ENCODE measurements around the gene PRKCB.
A peak's percentile ranks its signal among the peaks of the same experiment; 100 is the strongest.

Gene PRKCB

DNA sequence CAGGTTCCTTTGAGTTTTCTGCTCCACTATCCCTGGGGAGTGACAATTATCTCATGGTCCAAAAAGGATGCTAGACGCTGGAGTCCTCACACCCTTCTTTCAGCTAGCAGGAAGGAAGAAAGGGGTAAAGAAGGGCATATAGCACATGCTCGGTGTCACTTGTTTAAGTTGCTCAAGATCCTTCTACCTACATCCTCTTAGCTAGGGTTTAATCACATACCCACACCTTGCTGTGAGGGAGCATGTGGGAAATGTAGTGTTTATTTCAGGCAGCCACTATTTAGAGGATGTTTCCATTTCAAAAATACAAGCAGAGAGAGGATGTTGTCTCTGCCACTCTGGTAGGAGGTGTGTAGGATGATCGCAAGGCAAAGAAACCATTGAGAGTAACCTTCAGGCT is 4.5 kb downstream of the PRKCB start:
- ChIA-PET POLR2A (no interaction called here), CTCF (no interaction called here)
- no peaks in the 10 kb centered on the region; the same call in 1 of the 2 replicates for H3K4me1 ChIP-seq (ENCODE audit: control insufficient read depth, insufficient read depth, low read length)
- TF ChIP-seq ZNF768 (tag by site-specific recombination; IDR thresholded peaks at IDR 0.05) (no peak), ZBTB20 (tag by site-specific recombination; IDR thresholded peaks at IDR 0.05) (no peak; the same call in 1 of the 2 replicates), BCL11A (tag by site-specific recombination; IDR thresholded peaks at IDR 0.05; ENCODE audit: low read depth) (no peak), EGR2 (tag by site-specific recombination; IDR thresholded peaks at IDR 0.05; ENCODE audit: low read depth) (peak; percentile 30; the same call in 1 of the 2 replicates), ZNF416 (tag by site-specific recombination; IDR thresholded peaks at IDR 0.05) (no peak), PRDM1 (tag by site-specific recombination; IDR thresholded peaks at IDR 0.05) (no peak)
- no peaks in the 10 kb centered on the region for H3K9me3 ChIP-seq (ENCODE audit: control insufficient read depth, insufficient read depth, low read depth, low read length)
- no peak overlapping the region for H3K27ac ChIP-seq (ENCODE audit: extremely low read depth, low read depth, low read length)
- no peaks in the 10 kb centered on the region for H3K36me3 ChIP-seq (ENCODE audit: control insufficient read depth in 2 of 2, insufficient read depth in 1 of 2, low read length in 2 of 2)
- no peak overlapping the region for H3K4me3 ChIP-seq (ENCODE audit: low read depth, low read length)

GRCh38 chr16:23842137-23842600 is 6.4 kb downstream of the PRKCB start:
- POLR2A ChIA-PET: no interaction called here
- H3K9me3 ChIP-seq (ENCODE audit: control insufficient read depth, insufficient read depth, low read depth, low read length): no peaks in the 10 kb centered on the region
- no peaks in the 10 kb centered on the region; the same call in 1 of the 2 replicates for H3K4me1 ChIP-seq (ENCODE audit: control insufficient read depth, insufficient read depth, low read length)
- no peak for TF ChIP-seq ZNF837 (tag by site-specific recombination; IDR thresholded peaks at IDR 0.05)
- no peak for TF ChIP-seq ZBTB48 (tag by site-specific recombination; IDR thresholded peaks at IDR 0.05)
- no peak for TF ChIP-seq GLIS2 (tag by site-specific recombination; IDR thresholded peaks at IDR 0.05)
- TF ChIP-seq ZNF138 (tag by site-specific recombination; IDR thresholded peaks at IDR 0.05; ENCODE audit: borderline replicate concordance): no peak
- TF ChIP-seq, protein P1, sequence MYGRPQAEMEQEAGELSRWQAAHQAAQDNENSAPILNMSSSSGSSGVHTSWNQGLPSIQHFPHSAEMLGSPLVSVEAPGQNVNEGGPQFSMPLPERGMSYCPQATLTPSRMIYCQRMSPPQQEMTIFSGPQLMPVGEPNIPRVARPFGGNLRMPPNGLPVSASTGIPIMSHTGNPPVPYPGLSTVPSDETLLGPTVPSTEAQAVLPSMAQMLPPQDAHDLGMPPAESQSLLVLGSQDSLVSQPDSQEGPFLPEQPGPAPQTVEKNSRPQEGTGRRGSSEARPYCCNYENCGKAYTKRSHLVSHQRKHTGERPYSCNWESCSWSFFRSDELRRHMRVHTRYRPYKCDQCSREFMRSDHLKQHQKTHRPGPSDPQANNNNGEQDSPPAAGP (tag by site-specific recombination; IDR thresholded peaks at IDR 0.05): no peak
- TF ChIP-seq ZBTB21 (tag by site-specific recombination; IDR thresholded peaks at IDR 0.05): no peak
- TF ChIP-seq YY2 (tag by site-specific recombination; IDR thresholded peaks at IDR 0.05): no peak
- TF ChIP-seq HOXC10 (CRISPR knock-in tag; IDR thresholded peaks at IDR 0.05): no peak
- no peak for TF ChIP-seq ZNF221 (tag by site-specific recombination; IDR thresholded peaks at IDR 0.05; ENCODE audit: borderline replicate concordance)
- no peak for TF ChIP-seq YY1 (tag by site-specific recombination; IDR thresholded peaks at IDR 0.05)
- TF ChIP-seq HOXA7 (CRISPR knock-in tag; IDR thresholded peaks at IDR 0.05; ENCODE audit: borderline replicate concordance): no peak
- TF ChIP-seq BCL11B (tag by site-specific recombination; IDR thresholded peaks at IDR 0.05; ENCODE audit: low read depth): no peak
- TF ChIP-seq, protein P2, sequence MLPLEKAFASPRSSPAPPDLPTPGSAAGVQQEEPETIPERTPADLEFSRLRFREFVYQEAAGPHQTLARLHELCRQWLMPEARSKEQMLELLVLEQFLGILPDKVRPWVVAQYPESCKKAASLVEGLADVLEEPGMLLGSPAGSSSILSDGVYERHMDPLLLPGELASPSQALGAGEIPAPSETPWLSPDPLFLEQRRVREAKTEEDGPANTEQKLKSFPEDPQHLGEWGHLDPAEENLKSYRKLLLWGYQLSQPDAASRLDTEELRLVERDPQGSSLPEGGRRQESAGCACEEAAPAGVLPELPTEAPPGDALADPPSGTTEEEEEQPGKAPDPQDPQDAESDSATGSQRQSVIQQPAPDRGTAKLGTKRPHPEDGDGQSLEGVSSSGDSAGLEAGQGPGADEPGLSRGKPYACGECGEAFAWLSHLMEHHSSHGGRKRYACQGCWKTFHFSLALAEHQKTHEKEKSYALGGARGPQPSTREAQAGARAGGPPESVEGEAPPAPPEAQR (tag by site-specific recombination; IDR thresholded peaks at IDR 0.05): no peak
- no peaks in the 10 kb centered on the region for H3K36me3 ChIP-seq (ENCODE audit: control insufficient read depth in 2 of 2, insufficient read depth in 1 of 2, low read length in 2 of 2)
- CTCF ChIA-PET: interaction anchor here (0.8 kb wide), 1 partner anchor 17 kb away, joined by 4 read pairs; no protein-coding TSS in a partner anchor
- H3K27ac ChIP-seq (ENCODE audit: extremely low read depth, low read depth, low read length): no peak overlapping the region
- H3K4me3 ChIP-seq (ENCODE audit: low read depth, low read length): no peak overlapping the region

DNA sequence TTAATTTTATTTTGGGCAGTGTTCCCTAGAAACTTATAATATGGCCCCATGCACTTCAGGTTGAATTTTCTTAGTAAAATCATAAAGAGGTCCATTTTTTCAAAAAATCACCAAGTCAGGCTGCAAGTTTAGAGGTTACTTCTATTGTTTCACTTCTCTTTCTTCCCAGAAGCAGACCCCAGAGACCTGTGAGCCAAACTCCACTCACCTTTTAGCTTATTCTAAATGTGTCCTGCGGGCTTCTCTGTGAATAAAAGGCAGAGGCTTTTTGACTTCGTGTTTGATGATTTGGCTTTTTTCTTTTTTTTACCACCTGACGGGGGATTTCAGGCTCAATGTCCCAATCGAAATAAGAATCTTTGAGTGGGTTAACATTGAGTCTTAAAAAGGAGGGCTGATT is 7.4 kb downstream of the PRKCB start:
- Histone ChIP-seq H3K9me3 (ENCODE audit: control insufficient read depth, insufficient read depth, low read depth, low read length) (no peaks in the 10 kb centered on the region), H3K4me1 (ENCODE audit: control insufficient read depth, insufficient read depth, low read length) (no peaks in the 10 kb centered on the region), H3K36me3 (ENCODE audit: control insufficient read depth in 2 of 2, insufficient read depth in 1 of 2, low read length in 2 of 2) (no peaks in the 10 kb centered on the region), H3K4me3 (ENCODE audit: low read depth, low read length) (no peak overlapping the region), H3K27ac (ENCODE audit: extremely low read depth, low read depth, low read length) (no peak overlapping the region)
- CTCF ChIA-PET: interaction anchor here (0.6 to 0.8 kb wide), 2 partner anchors 16 to 167 kb away, joined by 4 to 8 read pairs; no protein-coding TSS in a partner anchor
- POLR2A ChIA-PET: no interaction called here
- TF ChIP-seq ZNF223 (tag by site-specific recombination; IDR thresholded peaks at IDR 0.05): no peak
- TF ChIP-seq ZNF777 (tag by site-specific recombination; IDR thresholded peaks at IDR 0.05; ENCODE audit: borderline replicate concordance): no peak
- TF ChIP-seq, protein P3, sequence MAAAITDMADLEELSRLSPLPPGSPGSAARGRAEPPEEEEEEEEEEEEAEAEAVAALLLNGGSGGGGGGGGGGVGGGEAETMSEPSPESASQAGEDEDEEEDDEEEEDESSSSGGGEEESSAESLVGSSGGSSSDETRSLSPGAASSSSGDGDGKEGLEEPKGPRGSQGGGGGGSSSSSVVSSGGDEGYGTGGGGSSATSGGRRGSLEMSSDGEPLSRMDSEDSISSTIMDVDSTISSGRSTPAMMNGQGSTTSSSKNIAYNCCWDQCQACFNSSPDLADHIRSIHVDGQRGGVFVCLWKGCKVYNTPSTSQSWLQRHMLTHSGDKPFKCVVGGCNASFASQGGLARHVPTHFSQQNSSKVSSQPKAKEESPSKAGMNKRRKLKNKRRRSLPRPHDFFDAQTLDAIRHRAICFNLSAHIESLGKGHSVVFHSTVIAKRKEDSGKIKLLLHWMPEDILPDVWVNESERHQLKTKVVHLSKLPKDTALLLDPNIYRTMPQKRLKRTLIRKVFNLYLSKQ (tag by site-specific recombination; IDR thresholded peaks at IDR 0.05; ENCODE audit: borderline replicate concordance): no peak
- no peak for TF ChIP-seq SP2 (tag by site-specific recombination; IDR thresholded peaks at IDR 0.05)
- TF ChIP-seq, protein P4, sequence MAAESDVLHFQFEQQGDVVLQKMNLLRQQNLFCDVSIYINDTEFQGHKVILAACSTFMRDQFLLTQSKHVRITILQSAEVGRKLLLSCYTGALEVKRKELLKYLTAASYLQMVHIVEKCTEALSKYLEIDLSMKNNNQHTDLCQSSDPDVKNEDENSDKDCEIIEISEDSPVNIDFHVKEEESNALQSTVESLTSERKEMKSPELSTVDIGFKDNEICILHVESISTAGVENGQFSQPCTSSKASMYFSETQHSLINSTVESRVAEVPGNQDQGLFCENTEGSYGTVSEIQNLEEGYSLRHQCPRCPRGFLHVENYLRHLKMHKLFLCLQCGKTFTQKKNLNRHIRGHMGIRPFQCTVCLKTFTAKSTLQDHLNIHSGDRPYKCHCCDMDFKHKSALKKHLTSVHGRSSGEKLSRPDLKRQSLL (tag by site-specific recombination; IDR thresholded peaks at IDR 0.05): no peak
- TF ChIP-seq ZNF623 (tag by site-specific recombination; IDR thresholded peaks at IDR 0.05): no peak
- TF ChIP-seq, protein P5, sequence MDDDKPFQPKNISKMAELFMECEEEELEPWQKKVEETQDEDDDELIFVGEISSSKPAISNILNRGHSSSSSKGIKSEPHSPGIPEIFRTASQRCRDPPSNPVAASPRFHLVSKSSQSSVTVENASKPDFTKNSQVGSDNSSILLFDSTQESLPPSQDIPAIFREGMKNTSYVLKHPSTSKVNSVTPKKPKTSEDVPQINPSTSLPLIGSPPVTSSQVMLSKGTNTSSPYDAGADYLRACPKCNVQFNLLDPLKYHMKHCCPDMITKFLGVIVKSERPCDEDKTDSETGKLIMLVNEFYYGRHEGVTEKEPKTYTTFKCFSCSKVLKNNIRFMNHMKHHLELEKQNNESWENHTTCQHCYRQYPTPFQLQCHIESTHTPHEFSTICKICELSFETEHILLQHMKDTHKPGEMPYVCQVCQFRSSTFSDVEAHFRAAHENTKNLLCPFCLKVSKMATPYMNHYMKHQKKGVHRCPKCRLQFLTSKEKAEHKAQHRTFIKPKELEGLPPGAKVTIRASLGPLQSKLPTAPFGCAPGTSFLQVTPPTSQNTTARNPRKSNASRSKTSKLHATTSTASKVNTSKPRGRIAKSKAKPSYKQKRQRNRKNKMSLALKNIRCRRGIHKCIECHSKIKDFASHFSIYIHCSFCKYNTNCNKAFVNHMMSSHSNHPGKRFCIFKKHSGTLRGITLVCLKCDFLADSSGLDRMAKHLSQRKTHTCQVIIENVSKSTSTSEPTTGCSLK (tag by site-specific recombination; IDR thresholded peaks at IDR 0.05): no peak

All from HEK293 (cell line).